ENCODE measurements around the gene MYH9. TPM values are rescaled to one million over a fixed set of nuclear protein-coding genes. Genes with fewer than 3 reads are reported as not detected.

MYH9 gene
- total and polyA plus RNA-seq, 2 experiments from 2014 or later: 140 to 188 TPM

GRCh38 chr22:36244522-36245391, 143.0 kb downstream of the MYH9 start:
- H3K27me3 ChIP-seq: no peaks in the 10 kb centered on the region
- no peak overlapping the region for H3K27ac ChIP-seq
- H3K4me1 ChIP-seq (ENCODE audit: insufficient read depth): peaks cover 2% of the 10 kb centered on the region
- no peaks in the 10 kb centered on the region for H3K9me3 ChIP-seq (ENCODE audit: low read depth)
- no peaks in the 10 kb centered on the region for H3K9me2 ChIP-seq (replicated peaks; ENCODE audit: insufficient read depth)
- no peaks in the 10 kb centered on the region for H3K36me3 ChIP-seq (replicated peaks; ENCODE audit: insufficient read depth, low read depth)
- H4K20me1 ChIP-seq (ENCODE audit: insufficient read depth, poor library complexity, severe bottlenecking): no peaks in the 10 kb centered on the region
- H2AFZ ChIP-seq: no peak overlapping the region
- DNase-seq (ENCODE audit: low spot score): no peak
- WGBS (ENCODE audit: low lambda C conversion rate, missing lambda C conversion rate): 91% methylated on average over 5 of the region's 5 CpGs
- no peak overlapping the region for H3K4me3 ChIP-seq
- TF ChIP-seq EZH2 (IDR thresholded peaks at IDR 0.05; ENCODE audit: borderline replicate concordance) (no peak), CTCF (IDR thresholded peaks at IDR 0.05; ENCODE audit: poor library complexity) (no peak), EZH2phosphoT487 (IDR thresholded peaks at IDR 0.05; ENCODE audit: low read depth, severe bottlenecking, unreplicated experiment) (no peak)
- no peak overlapping the region for H3K4me2 ChIP-seq
- H3K79me2 ChIP-seq: no peaks in the 10 kb centered on the region

GRCh38 chr22:36243986-36244385, 143.8 kb downstream of the MYH9 start:
- Histone ChIP-seq H3K27ac (no peak overlapping the region), H3K27me3 (no peaks in the 10 kb centered on the region), H3K4me3 (no peak overlapping the region), H3K4me2 (no peak overlapping the region), H3K4me1 (ENCODE audit: insufficient read depth) (peaks cover 4% of the 10 kb centered on the region), H2AFZ (no peak overlapping the region), H3K36me3 (replicated peaks; ENCODE audit: insufficient read depth, low read depth) (no peaks in the 10 kb centered on the region), H3K9me2 (replicated peaks; ENCODE audit: insufficient read depth) (no peaks in the 10 kb centered on the region), H4K20me1 (ENCODE audit: insufficient read depth, poor library complexity, severe bottlenecking) (no peaks in the 10 kb centered on the region), H3K79me2 (no peaks in the 10 kb centered on the region), H3K9me3 (ENCODE audit: low read depth) (no peaks in the 10 kb centered on the region)
- DNase-seq (ENCODE audit: low spot score): no peak
- 94% methylated on average over 5 of the region's 5 CpGs for WGBS (ENCODE audit: low lambda C conversion rate, missing lambda C conversion rate)
- no peak for TF ChIP-seq EZH2phosphoT487 (IDR thresholded peaks at IDR 0.05; ENCODE audit: low read depth, severe bottlenecking, unreplicated experiment)
- TF ChIP-seq EZH2 (IDR thresholded peaks at IDR 0.05; ENCODE audit: borderline replicate concordance): no peak
- TF ChIP-seq CTCF (IDR thresholded peaks at IDR 0.05; ENCODE audit: poor library complexity): no peak

- H3K4me2 ChIP-seq: peak within 1 kb of the TSS; percentile 93
- no peak for TF ChIP-seq EZH2phosphoT487 (IDR thresholded peaks at IDR 0.05; ENCODE audit: low read depth, severe bottlenecking, unreplicated experiment)
- TF ChIP-seq EZH2 (IDR thresholded peaks at IDR 0.05; ENCODE audit: borderline replicate concordance): no peak
- TF ChIP-seq CTCF (IDR thresholded peaks at IDR 0.05; ENCODE audit: poor library complexity): peak; percentile 63
- H3K36me3 ChIP-seq (replicated peaks; ENCODE audit: insufficient read depth, low read depth): no peaks in the 10 kb centered on the region
- H2AFZ ChIP-seq: peak within 1 kb of the TSS; percentile 42
- WGBS (ENCODE audit: low lambda C conversion rate, missing lambda C conversion rate): 15% methylated on average over 13 of the region's 13 CpGs
- H3K4me3 ChIP-seq: peak within 1 kb of the TSS; percentile 23
- H3K4me1 ChIP-seq (ENCODE audit: insufficient read depth): peaks cover 18% of the 10 kb centered on the region
- peaks cover 39% of the 10 kb centered on the region for H3K79me2 ChIP-seq
- H3K27me3 ChIP-seq: no peaks in the 10 kb centered on the region
- no peaks in the 10 kb centered on the region for H4K20me1 ChIP-seq (ENCODE audit: insufficient read depth, poor library complexity, severe bottlenecking)
- H3K9me2 ChIP-seq (replicated peaks; ENCODE audit: insufficient read depth): no peaks in the 10 kb centered on the region
- DNase-seq (ENCODE audit: low spot score): peak; percentile 96
- H3K27ac ChIP-seq: peak within 1 kb of the TSS; percentile 89
- H3K9me3 ChIP-seq (ENCODE audit: low read depth): no peaks in the 10 kb centered on the region
Measured at GRCh38 chr22:36239401-36240171, 148.2 kb downstream of the MYH9 start, which contains the start of gene APOL2. Gene APOL2 (minus strand): TSS chr22:36239527. CDS start chr22:36233162, 6,365 bp downstream.

Measured in hepatocyte (in vitro differentiated cells).